ENCODE results near the gene SMAD6. TPM values are rescaled to one million over a fixed set of nuclear protein-coding genes. Genes with fewer than 3 reads are reported as not detected.
A peak's percentile ranks its signal among the peaks of the same experiment; 100 is the strongest.

SMAD6 gene
- total RNA-seq, result under 1 TPM; 0.40 TPM

GRCh38 chr15:66702035-66702786 is at the start of gene SMAD6:
Gene SMAD6 (plus strand): TSS chr15:66702236. CDS start chr15:66703259, 1,023 bp downstream.
- Mint-ChIP-seq H3K27ac (peak within 1 kb of the TSS; percentile 74), H3K4me1 (peaks cover 24% of the 10 kb centered on the region), H3K36me3 (ENCODE audit: low read depth) (no peaks in the 10 kb centered on the region), H3K4me3 (peak within 1 kb of the TSS; percentile 76), H3K27me3 (peaks cover 26% of the 10 kb centered on the region), H3K9me3 (no peaks in the 10 kb centered on the region)
- POLR2A ChIA-PET, result interaction anchor here (1.0 kb wide), 1 partner anchor 18 kb away, joined by 3 read pairs; no protein-coding TSS in a partner anchor
- peak; percentile 81 for DNase-seq
- CTCF ChIA-PET, result interaction anchor here (1.5 to 1.7 kb wide), 2 partner anchors 18 to 84 kb away, joined by 7 to 8 read pairs; no protein-coding TSS in a partner anchor

GRCh38 chr15:66652806-66653205 is 49.2 kb upstream of the SMAD6 start:
- H3K27me3 Mint-ChIP-seq, result peaks cover 4% of the 10 kb centered on the region
- CTCF ChIA-PET, result no interaction called here
- H3K4me1 Mint-ChIP-seq, result peaks cover 12% of the 10 kb centered on the region
- POLR2A ChIA-PET, result no interaction called here
- H3K36me3 Mint-ChIP-seq (ENCODE audit: low read depth), result no peaks in the 10 kb centered on the region
- H3K4me3 Mint-ChIP-seq, result no peak overlapping the region
- H3K9me3 Mint-ChIP-seq, result no peaks in the 10 kb centered on the region
- H3K27ac Mint-ChIP-seq, result no peak overlapping the region
- DNase-seq, result no peak

GRCh38 chr15:66653398-66653797 is 48.6 kb upstream of the SMAD6 start:
- H3K27me3 Mint-ChIP-seq, result peaks cover 4% of the 10 kb centered on the region
- no peak for DNase-seq
- no peaks in the 10 kb centered on the region for H3K36me3 Mint-ChIP-seq (ENCODE audit: low read depth)
- ChIA-PET POLR2A (no interaction called here), CTCF (no interaction called here)
- H3K27ac Mint-ChIP-seq, result no peak overlapping the region
- H3K4me3 Mint-ChIP-seq, result no peak overlapping the region
- H3K9me3 Mint-ChIP-seq, result no peaks in the 10 kb centered on the region
- H3K4me1 Mint-ChIP-seq, result peaks cover 12% of the 10 kb centered on the region

DNA sequence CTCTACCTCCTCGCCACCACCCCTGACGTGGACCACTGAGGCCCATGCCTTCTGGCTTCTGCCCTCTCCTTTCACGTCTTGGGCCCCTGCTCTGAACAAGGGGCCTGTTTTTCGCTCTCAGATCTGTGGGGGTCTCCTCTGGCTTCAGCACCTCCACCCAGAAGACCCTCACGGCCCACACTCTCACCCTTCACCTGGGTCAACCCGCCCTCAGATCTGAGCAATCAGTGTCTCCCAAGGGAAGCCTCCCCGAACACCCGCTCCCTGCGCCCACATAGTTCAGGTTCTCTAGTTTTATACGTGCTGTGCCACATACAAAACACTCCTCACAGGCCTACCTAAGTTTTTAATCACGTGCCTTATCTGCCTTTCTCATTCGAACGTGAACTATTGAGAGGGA is 48.2 kb upstream of the SMAD6 start:
- Mint-ChIP-seq H3K9me3 (no peaks in the 10 kb centered on the region), H3K27ac (no peak overlapping the region), H3K36me3 (ENCODE audit: low read depth) (no peaks in the 10 kb centered on the region), H3K4me1 (peaks cover 12% of the 10 kb centered on the region), H3K4me3 (no peak overlapping the region), H3K27me3 (peaks cover 5% of the 10 kb centered on the region)
- DNase-seq, result no peak
- POLR2A ChIA-PET, result no interaction called here
- CTCF ChIA-PET, result interaction anchor here (0.9 to 1.4 kb wide), 2 partner anchors 15 to 17 kb away, joined by 3 read pairs; no protein-coding TSS in a partner anchor

- DNase-seq, result no peak
- no peaks in the 10 kb centered on the region for H3K36me3 Mint-ChIP-seq (ENCODE audit: low read depth)
- H3K27me3 Mint-ChIP-seq, result peaks cover 7% of the 10 kb centered on the region
- CTCF ChIA-PET, result interaction anchor here (0.9 to 1.4 kb wide), 2 partner anchors 16 to 18 kb away, joined by 3 read pairs; no protein-coding TSS in a partner anchor
- H3K4me1 Mint-ChIP-seq, result peaks cover 12% of the 10 kb centered on the region
- H3K4me3 Mint-ChIP-seq, result no peak overlapping the region
- H3K27ac Mint-ChIP-seq, result no peak overlapping the region
- H3K9me3 Mint-ChIP-seq, result no peaks in the 10 kb centered on the region
- POLR2A ChIA-PET, result no interaction called here
These were observed 47.7 kb upstream of the SMAD6 start for GRCh38 chr15:66654361-66654738.

DNA sequence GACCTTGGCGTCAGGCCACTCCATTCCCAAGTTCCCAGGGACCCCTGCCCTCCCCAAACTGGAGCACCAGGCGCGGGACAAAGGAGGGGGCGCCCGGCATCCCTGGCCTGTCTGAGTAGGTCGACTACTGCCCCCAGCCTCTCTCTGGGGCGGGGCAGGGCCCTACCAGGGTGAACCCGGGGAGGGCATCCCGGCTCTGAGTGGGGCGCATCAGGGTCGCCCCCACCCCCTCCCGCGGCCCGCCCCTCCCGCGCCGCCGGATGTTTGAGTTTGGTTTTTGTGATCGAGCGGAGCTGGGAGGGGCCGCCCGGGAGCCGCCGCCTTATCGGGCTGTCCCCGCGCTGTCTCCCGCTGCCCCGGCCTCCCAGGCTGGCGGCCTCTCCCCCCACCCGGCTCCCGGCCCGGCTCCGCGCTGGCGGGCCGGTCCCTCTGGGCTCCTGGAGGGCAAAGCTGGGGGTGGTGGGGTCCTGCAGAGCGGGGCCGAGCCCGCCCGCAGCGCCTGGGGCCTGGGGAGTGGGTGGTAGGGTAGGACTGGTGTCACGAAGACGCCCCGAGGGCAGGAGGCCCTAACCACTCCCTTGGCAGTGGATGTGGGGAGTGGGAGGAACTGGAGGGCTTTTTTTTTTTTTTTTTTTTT is 47.2 kb upstream of the SMAD6 start:
- peak; percentile 30 for DNase-seq
- Mint-ChIP-seq H3K4me3 (peak overlapping the region; percentile 16), H3K27ac (peak overlapping the region; percentile 64), H3K9me3 (no peaks in the 10 kb centered on the region), H3K27me3 (peaks cover 7% of the 10 kb centered on the region), H3K36me3 (ENCODE audit: low read depth) (no peaks in the 10 kb centered on the region), H3K4me1 (peaks cover 12% of the 10 kb centered on the region)
- POLR2A ChIA-PET, result no interaction called here
- CTCF ChIA-PET, result interaction anchor here (0.6 to 1.4 kb wide), 4 partner anchors 14 to 39 kb away, joined by 3 read pairs; no protein-coding TSS in a partner anchor

DNA sequence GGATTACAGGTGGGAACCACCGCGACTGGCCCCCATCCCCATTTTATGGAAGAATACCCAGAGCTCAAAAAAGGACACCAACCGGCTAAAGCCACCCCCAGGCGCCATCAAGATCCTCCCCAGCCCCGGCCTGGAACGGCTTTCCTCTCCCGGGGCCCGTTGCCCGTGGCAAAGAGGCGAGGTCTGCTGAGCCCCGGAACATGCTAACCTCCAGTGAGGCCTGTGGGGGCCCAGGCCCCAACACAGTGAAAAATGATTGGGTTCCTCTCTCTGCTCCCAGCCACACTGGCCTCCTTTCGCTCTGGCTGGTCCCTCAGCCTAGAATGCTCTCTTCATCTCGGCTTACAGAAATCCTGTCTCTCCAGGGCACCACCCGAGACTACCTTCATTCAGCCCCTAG is 46.5 kb upstream of the SMAD6 start:
- peaks cover 12% of the 10 kb centered on the region for H3K4me1 Mint-ChIP-seq
- CTCF ChIA-PET, result interaction anchor here (0.6 to 1.4 kb wide), 3 partner anchors 15 to 39 kb away, joined by 3 read pairs; no protein-coding TSS in a partner anchor
- H3K36me3 Mint-ChIP-seq (ENCODE audit: low read depth), result no peaks in the 10 kb centered on the region
- no peak for DNase-seq
- no peaks in the 10 kb centered on the region for H3K9me3 Mint-ChIP-seq
- peaks cover 7% of the 10 kb centered on the region for H3K27me3 Mint-ChIP-seq
- peak overlapping the region; percentile 16 for H3K4me3 Mint-ChIP-seq
- H3K27ac Mint-ChIP-seq, result peak overlapping the region; percentile 64
- POLR2A ChIA-PET, result no interaction called here

- CTCF ChIA-PET, result no interaction called here
- Mint-ChIP-seq H3K27me3 (peaks cover 7% of the 10 kb centered on the region), H3K9me3 (no peaks in the 10 kb centered on the region), H3K4me3 (no peak overlapping the region), H3K4me1 (peaks cover 12% of the 10 kb centered on the region), H3K36me3 (ENCODE audit: low read depth) (no peaks in the 10 kb centered on the region), H3K27ac (no peak overlapping the region)
- POLR2A ChIA-PET, result no interaction called here
- no peak for DNase-seq
These were observed 46.0 kb upstream of the SMAD6 start for GRCh38 chr15:66655997-66656396.

- CTCF ChIA-PET, result no interaction called here
- H3K27ac Mint-ChIP-seq, result no peak overlapping the region
- H3K4me1 Mint-ChIP-seq, result peaks cover 12% of the 10 kb centered on the region
- no peak overlapping the region for H3K4me3 Mint-ChIP-seq
- peaks cover 7% of the 10 kb centered on the region for H3K27me3 Mint-ChIP-seq
- H3K36me3 Mint-ChIP-seq (ENCODE audit: low read depth), result no peaks in the 10 kb centered on the region
- no peak for DNase-seq
- no peaks in the 10 kb centered on the region for H3K9me3 Mint-ChIP-seq
- POLR2A ChIA-PET, result no interaction called here
These were observed 44.6 kb upstream of the SMAD6 start for GRCh38 chr15:66657185-66658020.

- no peak overlapping the region for H3K4me3 Mint-ChIP-seq
- CTCF ChIA-PET, result interaction anchor here (0.6 kb wide), 1 partner anchor 933 kb away, joined by 4 read pairs; no protein-coding TSS in a partner anchor
- POLR2A ChIA-PET, result no interaction called here
- H3K27me3 Mint-ChIP-seq, result peaks cover 5% of the 10 kb centered on the region
- H3K4me1 Mint-ChIP-seq, result peaks cover 12% of the 10 kb centered on the region
- H3K27ac Mint-ChIP-seq, result no peak overlapping the region
- no peaks in the 10 kb centered on the region for H3K36me3 Mint-ChIP-seq (ENCODE audit: low read depth)
- H3K9me3 Mint-ChIP-seq, result no peaks in the 10 kb centered on the region
- DNase-seq, result no peak
These were observed 44.0 kb upstream of the SMAD6 start for GRCh38 chr15:66658044-66658443.

- Mint-ChIP-seq H3K4me3 (no peak overlapping the region), H3K36me3 (ENCODE audit: low read depth) (no peaks in the 10 kb centered on the region), H3K9me3 (no peaks in the 10 kb centered on the region), H3K27me3 (peaks cover 3% of the 10 kb centered on the region), H3K27ac (no peak overlapping the region), H3K4me1 (peaks cover 12% of the 10 kb centered on the region)
- no peak for DNase-seq
- ChIA-PET CTCF (no interaction called here), POLR2A (no interaction called here)
These were observed 43.2 kb upstream of the SMAD6 start for GRCh38 chr15:66658855-66659254.

GRCh38 chr15:66659384-66659783 is 42.7 kb upstream of the SMAD6 start:
- Mint-ChIP-seq H3K27ac (no peak overlapping the region), H3K9me3 (no peaks in the 10 kb centered on the region), H3K4me1 (peaks cover 10% of the 10 kb centered on the region), H3K4me3 (no peak overlapping the region), H3K36me3 (ENCODE audit: low read depth) (no peaks in the 10 kb centered on the region), H3K27me3 (peaks cover 3% of the 10 kb centered on the region)
- CTCF ChIA-PET, result interaction anchor here (0.8 kb wide), 1 partner anchor 26 kb away, joined by 4 read pairs; no protein-coding TSS in a partner anchor
- POLR2A ChIA-PET, result no interaction called here
- no peak for DNase-seq
